Measurements from ENCODE around the gene CPLANE1.

DNA sequence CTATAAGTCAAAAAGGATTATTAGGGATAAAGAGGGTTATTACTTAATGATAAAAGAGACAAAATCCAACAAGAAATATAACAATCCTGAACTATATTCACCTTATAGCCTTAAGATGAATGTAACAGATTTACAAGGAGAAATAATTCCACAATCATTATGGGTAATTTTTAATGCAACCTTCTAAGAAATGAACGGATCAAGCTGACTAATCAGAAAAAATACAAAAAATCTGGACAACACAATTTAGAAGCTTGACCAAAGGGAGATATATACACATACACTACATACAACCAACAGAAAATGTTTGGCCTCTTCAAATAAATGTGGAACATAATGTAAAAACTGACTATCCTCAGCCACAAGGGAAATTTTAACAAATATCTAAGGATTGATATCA lies 102.3 kb downstream of the CPLANE1 start:
- TF ChIP-seq POLR2AphosphoS5 (IDR thresholded peaks at IDR 0.05; ENCODE audit: low read depth, low read length), result no peak
- TF ChIP-seq SIN3A (IDR thresholded peaks at IDR 0.05; ENCODE audit: borderline replicate concordance, insufficient read depth, low read length), result no peak

Data from PFSK-1 (cell line).